NCI-H748 treated with DMSO at 0.1 percent for 48 hours (cell line): ENCODE measurements around the gene PTGES3.
"Not testable (repeated sequence)": the region's sequence is repeated elsewhere in the genome, so short reads cannot be mapped to it uniquely, and the experiment has no call there.

ENCODE experiments used
- DNase-seq: peaks from one replicate; lab custom pipeline; 2025; lab: John Stamatoyannopoulos, UW

Gene PTGES3

GRCh38 chr12:56709759-56710376 lies 21.8 kb upstream of the PTGES3 start:
- DNase-seq: no peak

- not testable (repeated sequence) for DNase-seq
Measured at GRCh38 chr12:56704522-56704921, 16.4 kb upstream of the PTGES3 start.

- no peak for DNase-seq
Measured at GRCh38 chr12:56699020-56699661, 11.1 kb upstream of the PTGES3 start.

- no peak for DNase-seq
Measured at GRCh38 chr12:56695327-56696101, 7.4 kb upstream of the PTGES3 start.

DNA sequence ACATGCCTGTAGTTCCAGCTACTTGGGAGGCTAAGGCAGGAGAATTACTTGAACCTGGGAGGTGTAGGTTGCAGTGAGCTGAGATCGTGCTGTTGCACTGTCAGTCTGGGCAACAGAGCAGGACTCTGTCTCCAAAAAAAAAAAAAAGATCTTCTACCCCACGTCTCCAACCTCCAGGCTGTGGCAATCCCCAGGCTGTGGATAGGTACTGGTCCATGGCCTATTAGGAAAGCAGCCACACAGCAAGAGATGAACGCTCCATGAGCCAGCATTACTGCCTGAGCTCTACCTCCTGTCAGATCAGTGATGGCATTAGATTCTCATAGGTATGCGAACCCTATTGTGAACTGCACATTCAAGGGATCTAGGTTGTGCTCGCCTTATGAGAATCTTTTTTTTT lies 6.1 kb upstream of the PTGES3 start:
- no peak for DNase-seq

DNA sequence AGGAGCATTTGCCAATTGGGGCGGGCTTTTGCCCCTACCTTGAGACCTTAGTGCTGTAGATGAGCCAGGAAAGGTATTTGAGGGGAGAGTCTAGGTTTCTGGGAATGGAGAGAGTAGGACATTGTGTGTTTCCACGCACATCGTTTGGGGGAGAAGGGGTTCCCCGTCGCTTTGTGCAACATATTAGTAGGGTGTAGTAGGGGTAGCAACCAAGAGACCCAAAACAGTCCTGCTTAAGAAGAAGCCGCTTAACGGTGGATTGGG lies 694 bp upstream of the PTGES3 start:
- no peak for DNase-seq

GRCh38 chr12:56687223-56688128 lies 608 bp downstream of the PTGES3 start:
- peak; percentile 19 for DNase-seq

- DNase-seq: no peak
Measured at GRCh38 chr12:56684745-56685359, 3.2 kb downstream of the PTGES3 start.

GRCh38 chr12:56682323-56682722 lies 5.8 kb downstream of the PTGES3 start:
- no peak for DNase-seq

DNA sequence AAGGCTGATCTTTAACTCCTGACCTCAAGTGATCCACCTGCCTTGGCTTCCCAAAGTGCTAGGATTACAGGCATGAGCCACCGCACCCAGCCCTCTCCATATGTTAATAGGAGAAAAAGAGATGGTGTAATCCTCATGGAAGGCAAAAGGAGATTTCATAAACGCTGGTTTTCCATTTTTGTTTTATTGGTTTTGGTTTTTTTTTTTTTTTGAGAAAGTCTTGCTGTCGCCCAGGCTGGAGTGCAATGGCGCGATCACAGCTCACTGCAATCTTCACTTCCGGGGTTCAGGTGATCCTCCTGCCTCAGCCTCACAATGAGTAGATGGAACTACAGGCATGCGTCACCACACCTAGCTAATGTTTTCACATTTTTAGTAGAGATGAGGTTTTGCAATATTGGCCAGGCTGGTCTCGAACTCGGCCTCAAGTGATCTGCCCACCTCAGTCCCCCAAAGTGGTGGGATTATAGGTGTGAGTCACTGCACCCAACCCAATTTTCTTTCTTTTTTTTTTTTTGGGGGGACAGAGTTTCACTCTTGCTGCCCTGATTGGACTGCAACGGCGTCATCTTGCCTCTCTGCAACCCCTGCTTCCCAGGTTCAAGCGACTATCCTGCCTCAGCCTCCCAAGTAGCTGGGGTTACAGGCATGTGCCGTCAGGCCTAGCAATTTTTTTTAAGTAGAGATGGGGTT lies 8.1 kb downstream of the PTGES3 start:
- DNase-seq: no peak

DNA sequence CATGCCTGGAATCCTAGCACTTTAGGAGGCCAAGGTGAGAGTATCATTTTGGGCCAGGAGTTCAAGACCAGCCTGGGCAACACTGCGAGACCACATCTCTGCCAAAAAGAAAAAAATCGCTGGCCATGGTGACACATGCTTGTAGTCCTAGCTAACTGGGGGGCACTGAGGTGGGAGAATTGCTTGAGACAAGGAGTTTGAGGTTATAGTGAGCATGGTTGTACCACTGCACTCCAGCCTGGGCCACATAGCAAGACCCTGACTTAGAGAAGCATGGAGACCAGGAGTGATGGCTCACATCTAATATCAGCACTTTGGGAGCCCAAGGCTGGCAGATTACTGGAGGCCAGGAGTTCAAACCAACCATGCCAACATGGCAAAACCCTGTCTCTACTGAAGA lies 9.2 kb downstream of the PTGES3 start:
- DNase-seq: no peak

- DNase-seq: no peak
Measured at GRCh38 chr12:56677680-56678079, 10.4 kb downstream of the PTGES3 start.

DNA sequence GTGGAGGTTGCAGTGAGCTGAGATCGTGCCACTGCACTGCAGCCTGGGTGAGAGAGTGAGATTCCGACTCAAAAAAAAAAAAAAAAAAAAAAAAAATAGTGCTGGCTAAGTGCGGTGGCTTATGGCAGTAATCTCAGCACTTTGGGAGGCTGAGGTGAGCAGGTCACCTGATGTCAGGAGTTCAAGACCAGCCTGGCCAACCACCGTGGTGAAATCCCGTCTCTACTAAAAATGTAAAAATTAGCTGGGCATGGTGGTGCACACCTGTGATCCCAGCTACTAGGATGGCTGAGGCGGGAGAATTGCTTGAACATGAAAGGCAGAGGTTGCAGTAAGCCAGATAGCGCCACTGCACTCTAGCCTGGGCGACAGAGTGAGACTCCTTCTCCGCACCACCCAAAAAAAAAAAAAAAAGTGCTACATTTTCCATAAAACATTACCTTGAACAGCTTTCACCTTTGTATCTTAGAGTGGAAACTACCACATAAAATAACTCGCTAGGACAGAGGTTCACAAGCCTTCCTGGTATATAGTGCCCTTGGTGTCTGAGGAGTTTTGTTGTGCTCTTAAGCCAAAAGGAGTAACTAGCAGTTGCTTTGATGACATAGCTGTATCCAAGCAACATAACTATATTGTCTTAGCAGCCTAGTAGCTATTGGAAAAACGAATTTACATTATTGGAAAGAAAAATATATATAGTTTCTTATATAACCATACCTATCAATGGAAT lies 11.1 kb downstream of the PTGES3 start:
- no peak for DNase-seq

- DNase-seq: no peak
Measured at GRCh38 chr12:56671608-56672007, 16.5 kb downstream of the PTGES3 start.

DNA sequence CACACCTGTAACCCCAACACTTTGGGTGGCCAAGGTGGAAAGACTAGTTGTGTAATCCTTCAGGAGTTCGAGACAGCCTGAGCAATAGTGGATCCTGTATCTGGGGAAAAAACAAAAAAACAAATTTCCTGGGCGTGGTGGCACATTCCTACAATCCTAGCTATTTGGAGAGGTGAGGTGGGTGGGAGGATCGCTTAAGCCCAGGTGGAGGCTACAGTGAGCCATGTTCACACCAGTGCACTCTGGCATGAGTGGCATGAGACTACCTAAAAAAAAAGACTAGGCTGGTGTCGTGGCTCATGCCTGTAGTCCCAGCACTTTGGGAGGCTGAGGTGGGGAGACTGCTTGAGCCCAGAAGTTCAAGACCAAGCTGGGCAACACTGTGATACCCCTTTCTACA lies 17.2 kb downstream of the PTGES3 start:
- no peak for DNase-seq

- no peak for DNase-seq
Measured at GRCh38 chr12:56668197-56668457, 20.0 kb downstream of the PTGES3 start.

DNA sequence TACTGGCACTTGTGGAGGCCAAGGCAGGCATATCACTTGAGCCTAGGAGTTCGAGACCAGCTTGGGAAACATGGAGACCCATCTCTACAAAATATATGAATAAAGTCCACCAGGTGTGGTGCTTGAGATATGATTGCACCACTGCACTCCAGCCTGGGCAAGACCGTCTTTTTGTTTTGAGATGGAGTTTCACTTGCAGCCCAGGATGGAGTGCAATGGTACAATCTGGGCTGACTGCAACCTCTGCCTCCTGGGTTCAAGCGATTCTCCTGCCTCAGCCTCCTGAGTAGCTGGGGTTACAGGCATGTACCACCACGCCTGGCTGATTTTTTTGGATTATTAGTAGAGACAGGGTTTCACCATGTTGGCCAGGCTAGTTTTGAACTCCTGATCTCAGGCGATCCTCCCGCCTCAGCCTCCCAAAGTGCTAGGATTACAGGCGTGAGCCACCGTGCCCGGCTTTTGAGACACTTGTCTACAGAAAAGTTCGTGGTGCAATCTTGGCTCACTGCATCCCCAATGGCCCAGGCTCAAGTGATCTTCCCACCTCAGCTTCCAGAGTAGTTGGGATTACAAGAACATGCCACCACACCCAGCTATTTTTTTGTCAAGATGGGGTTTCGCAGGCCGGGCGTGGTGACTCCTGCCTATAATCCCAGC lies 26.0 kb downstream of the PTGES3 start:
- DNase-seq: no peak

DNA sequence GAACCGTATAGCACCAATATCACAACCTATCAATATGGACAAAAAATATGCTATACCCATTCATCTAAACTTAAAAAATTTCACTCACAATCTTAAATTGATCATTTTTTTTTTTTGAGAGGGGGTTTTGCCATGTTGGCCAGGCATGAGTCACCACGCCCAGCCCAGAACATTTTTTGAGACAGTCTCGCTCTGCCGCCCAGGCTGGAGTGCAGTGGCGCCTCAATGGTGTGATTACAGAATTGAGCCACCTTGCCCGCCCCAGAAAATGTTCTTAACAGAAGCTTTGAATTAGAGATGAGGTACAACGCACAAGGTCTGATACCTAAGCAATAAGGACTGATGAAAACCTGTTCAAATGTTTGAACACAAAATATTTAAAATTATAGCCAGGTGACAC lies 26.5 kb downstream of the PTGES3 start:
- no peak for DNase-seq

- no peak for DNase-seq
Measured at GRCh38 chr12:56658921-56659320, 29.2 kb downstream of the PTGES3 start.
